Colonic mucosa (tissue), 4 donors: ENCODE results near the gene HNRNPCL1. TPM values are rescaled to one million over a fixed set of nuclear protein-coding genes. Genes with fewer than 3 reads are reported as not detected.

Experiments used
- DNase-seq: peaks from one replicate; pipeline ENCODE4 v3.0.0-alpha.2; 2020
- H3K27ac ChIP-seq: fragments of 200-600 bp; one replicate; pipeline ENCODE4 v1.8.0; 2021
- H3K27me3 ChIP-seq: fragments of 200-600 bp; one replicate; pipeline ENCODE4 v1.8.0; 2021
- H3K36me3 ChIP-seq: fragments of 200-600 bp; one replicate; pipeline ENCODE4 v1.8.0; 2021
- H3K4me1 ChIP-seq: fragments of 200-600 bp; one replicate; pipeline ENCODE4 v1.8.0; 2021; ENCODE audit warnings: mild to moderate bottlenecking
- H3K4me3 ChIP-seq: fragments of 200-600 bp; one replicate; pipeline ENCODE4 v1.8.0; 2021
- H3K9ac ChIP-seq, 2 donors: one replicate each; pipeline ENCODE4 v1.7.0; 2013; ENCODE audit warnings: control low read depth in 2 of 2, low read depth in 2 of 2, low read length in 2 of 2
- H3K9me3 ChIP-seq: fragments of 200-600 bp; one replicate; pipeline ENCODE4 v1.8.0; 2021
- intact Hi-C: fragments of 100-400 bp; cut with DNase I; formaldehyde crosslinking; loops from one replicate; pipeline ENCODE4 v1.14.1; 2022
- total RNA-seq, 2 donors: library from RNA; stranded (reverse); fragmentation: NEBNext Ultra II Directional in 1 of 2; extraction: Animal tissue kit (Norgen Biotek cat#: 25700) in 1 of 2; gene quantifications; one replicate each; pipeline ENCODE4 v1.2.1, GENCODE V29; 2021
- TF ChIP-seq, protein P1 (sequence below): fragments of 200-600 bp; IDR thresholded peaks from one replicate; pipeline ENCODE4 v1.8.0; 2022; ENCODE audit warnings: antibody characterized with exemption, mild to moderate bottlenecking
- donor health status: healthy.
- donor health status: DM: no; HTN: no; CAD: no.
- donor health status: DM: no; HTN: no; CAD: no.

HNRNPCL1 gene
- total RNA-seq, 2 donors from 2014 or later = not detected

DNA sequence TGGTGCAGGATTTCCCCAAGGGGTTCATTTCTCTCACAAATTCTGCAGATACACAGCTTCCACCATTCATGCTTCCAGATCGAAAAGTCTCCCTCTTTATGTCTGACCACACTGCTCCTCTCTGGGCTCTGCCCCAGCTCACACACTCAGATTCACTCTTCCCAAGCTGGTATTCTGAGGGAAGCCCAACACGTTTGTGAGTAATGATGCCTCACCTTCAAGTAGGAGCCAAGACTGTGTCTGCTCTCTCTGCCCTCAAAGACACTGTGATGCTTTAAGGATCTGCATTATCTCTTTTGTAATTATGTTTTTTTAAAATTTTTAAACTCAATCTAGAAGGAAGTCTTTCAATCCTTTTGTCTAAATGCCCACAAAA is 37.1 kb downstream of the HNRNPCL1 start:
- Histone ChIP-seq H3K27me3 (no peaks in the 10 kb centered on the region), H3K9ac (no peak overlapping the region), H3K4me1 (no peaks in the 10 kb centered on the region), H3K27ac (no peak overlapping the region), H3K4me3 (no peak overlapping the region), H3K36me3 (no peaks in the 10 kb centered on the region), H3K9me3 (no peaks in the 10 kb centered on the region)
- intact Hi-C loops = no loop called here
- TF ChIP-seq, protein P1, sequence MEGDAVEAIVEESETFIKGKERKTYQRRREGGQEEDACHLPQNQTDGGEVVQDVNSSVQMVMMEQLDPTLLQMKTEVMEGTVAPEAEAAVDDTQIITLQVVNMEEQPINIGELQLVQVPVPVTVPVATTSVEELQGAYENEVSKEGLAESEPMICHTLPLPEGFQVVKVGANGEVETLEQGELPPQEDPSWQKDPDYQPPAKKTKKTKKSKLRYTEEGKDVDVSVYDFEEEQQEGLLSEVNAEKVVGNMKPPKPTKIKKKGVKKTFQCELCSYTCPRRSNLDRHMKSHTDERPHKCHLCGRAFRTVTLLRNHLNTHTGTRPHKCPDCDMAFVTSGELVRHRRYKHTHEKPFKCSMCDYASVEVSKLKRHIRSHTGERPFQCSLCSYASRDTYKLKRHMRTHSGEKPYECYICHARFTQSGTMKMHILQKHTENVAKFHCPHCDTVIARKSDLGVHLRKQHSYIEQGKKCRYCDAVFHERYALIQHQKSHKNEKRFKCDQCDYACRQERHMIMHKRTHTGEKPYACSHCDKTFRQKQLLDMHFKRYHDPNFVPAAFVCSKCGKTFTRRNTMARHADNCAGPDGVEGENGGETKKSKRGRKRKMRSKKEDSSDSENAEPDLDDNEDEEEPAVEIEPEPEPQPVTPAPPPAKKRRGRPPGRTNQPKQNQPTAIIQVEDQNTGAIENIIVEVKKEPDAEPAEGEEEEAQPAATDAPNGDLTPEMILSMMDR = no peak
- no peak for DNase-seq

DNA sequence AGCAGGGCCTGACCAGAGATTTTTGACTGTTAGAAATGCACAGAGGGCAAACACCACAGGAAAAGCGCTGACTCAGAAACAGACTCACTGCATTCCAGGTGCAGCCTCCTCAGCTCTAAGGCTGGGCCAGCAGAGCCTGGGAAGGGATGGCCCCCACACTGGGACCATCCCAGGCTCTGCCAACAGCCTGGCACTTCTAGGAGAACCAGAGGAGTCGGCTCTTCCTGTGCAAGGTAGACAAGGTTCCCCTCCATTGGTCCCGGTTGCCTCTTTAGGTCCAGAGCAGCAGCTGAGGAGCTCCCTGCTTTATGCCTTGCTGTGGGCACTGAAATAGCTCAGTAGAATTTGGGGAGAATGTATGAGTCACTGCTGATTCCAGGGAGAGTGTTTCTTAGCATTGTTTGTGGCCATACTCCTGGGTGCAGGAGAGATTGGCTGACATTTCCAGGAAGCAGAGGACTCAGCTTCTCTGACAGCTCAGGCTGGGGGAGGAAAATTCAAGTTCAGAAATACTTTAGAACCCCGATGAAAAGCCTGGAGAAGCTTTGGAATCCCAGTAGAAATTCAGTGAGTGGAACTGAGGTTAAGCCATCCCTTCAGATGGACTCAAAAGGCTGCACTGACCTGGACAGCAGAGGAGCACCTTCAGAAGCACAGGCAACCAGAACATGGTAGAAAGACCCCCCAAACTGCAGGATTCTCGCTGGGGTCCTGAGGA is 37.7 kb downstream of the HNRNPCL1 start:
- no peaks in the 10 kb centered on the region for H3K4me1 ChIP-seq
- no peak for DNase-seq
- H3K27ac ChIP-seq = no peak overlapping the region
- no peak overlapping the region for H3K4me3 ChIP-seq
- intact Hi-C loops = no loop called here
- H3K27me3 ChIP-seq = no peaks in the 10 kb centered on the region
- H3K36me3 ChIP-seq = no peaks in the 10 kb centered on the region
- H3K9ac ChIP-seq = no peak overlapping the region
- TF ChIP-seq, protein P1 = no peak
- no peaks in the 10 kb centered on the region for H3K9me3 ChIP-seq

DNA sequence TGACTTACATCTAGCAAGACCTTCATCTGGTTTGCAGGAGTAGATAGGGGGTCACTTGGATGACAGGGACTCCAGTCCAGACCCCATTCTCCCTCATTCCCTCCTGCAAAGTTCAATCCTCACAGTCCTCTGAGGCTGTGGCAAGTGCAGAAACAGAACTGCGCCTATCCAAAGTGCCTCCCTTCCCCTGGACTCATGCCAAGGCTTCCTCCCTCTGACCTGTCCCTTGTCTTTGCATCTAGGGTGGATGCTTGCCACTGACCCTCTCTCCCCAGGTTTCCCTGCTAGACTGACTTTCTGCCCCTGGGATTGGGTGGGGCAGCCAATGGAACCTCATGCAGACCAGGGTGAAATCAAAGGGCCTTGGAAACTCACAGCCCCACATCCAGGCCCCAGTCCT is 38.6 kb downstream of the HNRNPCL1 start:
- no peak for DNase-seq
- H3K4me3 ChIP-seq = no peak overlapping the region
- H3K4me1 ChIP-seq = no peaks in the 10 kb centered on the region
- intact Hi-C loops = no loop called here
- TF ChIP-seq, protein P1 = no peak
- no peak overlapping the region for H3K27ac ChIP-seq
- no peak overlapping the region for H3K9ac ChIP-seq
- no peaks in the 10 kb centered on the region for H3K27me3 ChIP-seq
- no peaks in the 10 kb centered on the region for H3K9me3 ChIP-seq
- no peaks in the 10 kb centered on the region for H3K36me3 ChIP-seq

DNA sequence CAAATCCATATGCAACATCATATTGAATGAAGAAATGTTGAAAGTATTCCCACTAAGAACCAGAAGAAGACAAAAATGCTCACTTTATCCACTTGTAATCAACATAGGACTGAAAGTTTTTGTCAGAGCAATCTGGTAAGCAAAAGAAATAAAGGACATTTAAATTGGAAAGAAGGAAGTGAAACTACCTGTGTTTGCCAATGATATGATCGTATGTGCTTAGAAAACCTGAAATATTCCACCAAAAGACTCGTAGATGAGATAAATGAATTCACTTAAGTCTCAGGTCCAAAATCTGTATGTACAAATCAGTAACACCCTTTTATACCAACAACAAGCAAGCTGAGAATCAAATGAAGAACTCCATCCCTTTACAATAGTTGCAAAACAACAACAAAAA is 48.8 kb downstream of the HNRNPCL1 start:
- intact Hi-C loops = no loop called here
- TF ChIP-seq, protein P1 = no peak
- H3K9ac ChIP-seq = no peak overlapping the region
- H3K36me3 ChIP-seq = no peaks in the 10 kb centered on the region
- no peak overlapping the region for H3K4me3 ChIP-seq
- H3K9me3 ChIP-seq = no peaks in the 10 kb centered on the region
- H3K4me1 ChIP-seq = no peaks in the 10 kb centered on the region
- H3K27ac ChIP-seq = no peak overlapping the region
- DNase-seq = no peak
- H3K27me3 ChIP-seq = no peaks in the 10 kb centered on the region

DNA sequence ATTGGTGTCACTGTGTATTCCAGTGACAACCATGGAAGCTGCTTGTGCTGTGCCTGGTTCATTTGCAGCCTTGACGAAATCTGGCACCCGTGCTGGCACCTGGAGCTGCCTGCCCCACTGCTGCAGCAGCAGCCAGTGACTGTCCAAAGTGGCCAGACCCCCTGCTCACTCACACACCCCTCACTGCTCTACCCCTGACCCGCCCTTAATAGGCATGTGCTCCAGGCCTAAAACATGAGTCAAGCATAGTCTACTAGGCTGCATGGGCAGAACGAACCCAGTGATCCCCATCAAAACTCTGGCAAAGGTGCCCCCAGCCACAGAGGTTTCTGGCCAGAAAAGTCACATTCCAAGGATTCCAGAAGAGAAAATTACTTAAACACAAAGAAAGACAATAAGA is 49.6 kb downstream of the HNRNPCL1 start:
- TF ChIP-seq, protein P1 = no peak
- intact Hi-C loops = no loop called here
- H3K27me3 ChIP-seq = no peaks in the 10 kb centered on the region
- no peak for DNase-seq
- H3K9ac ChIP-seq = no peak overlapping the region
- H3K4me1 ChIP-seq = no peaks in the 10 kb centered on the region
- H3K9me3 ChIP-seq = no peaks in the 10 kb centered on the region
- no peak overlapping the region for H3K27ac ChIP-seq
- H3K4me3 ChIP-seq = no peak overlapping the region
- H3K36me3 ChIP-seq = no peaks in the 10 kb centered on the region

Other genes starting within 250 kb of the HNRNPCL1 start
- gene DHRS3, start 230.5 kb downstream of the HNRNPCL1 start, total RNA-seq = 100 to 1,000 TPM in 1 of 2 donors, 10 to 100 TPM in 1; 69.6 to 120 TPM
- gene AADACL4, start 204.6 kb downstream of the HNRNPCL1 start, total RNA-seq = not detected
- gene AADACL3, start 132.6 kb downstream of the HNRNPCL1 start, total RNA-seq = not detected
- gene CFAP107, start 102.5 kb downstream of the HNRNPCL1 start, total RNA-seq = not detected
- gene PRAMEF12, start 75.0 kb downstream of the HNRNPCL1 start, total RNA-seq = not detected
- gene PRAMEF1, start 57.3 kb downstream of the HNRNPCL1 start, total RNA-seq = not detected
- gene PRAMEF11, start 17.3 kb downstream of the HNRNPCL1 start, total RNA-seq = not detected
- not detected for gene PRAMEF2, start 8.4 kb upstream of the HNRNPCL1 start, total RNA-seq
- gene PRAMEF4, start 37.5 kb upstream of the HNRNPCL1 start, total RNA-seq = not detected
- gene PRAMEF10, start 49.5 kb upstream of the HNRNPCL1 start, total RNA-seq = not detected
- not detected for gene PRAMEF7, start 67.9 kb upstream of the HNRNPCL1 start, total RNA-seq
- gene PRAMEF6, start 98.9 kb upstream of the HNRNPCL1 start, total RNA-seq = not detected
- not detected for gene PRAMEF27, start 207.9 kb upstream of the HNRNPCL1 start, total RNA-seq
- not detected for gene HNRNPCL3, start 212.0 kb upstream of the HNRNPCL1 start, total RNA-seq
- gene PRAMEF25, start 222.1 kb upstream of the HNRNPCL1 start, total RNA-seq = not detected